Ovary (tissue), 9 donors: ENCODE data around the gene PCA3. TPM values are rescaled to one million over a fixed set of nuclear protein-coding genes. Genes with fewer than 3 reads are reported as not detected.

Experiments
- DNase-seq, 5 donors: peaks; one replicate each; pipeline ENCODE4 v3.0.0-alpha.2; 2019 to 2020
- H3K27ac ChIP-seq, 2 donors: fragments of 200-600 bp; one replicate each; pipeline versions ENCODE4 v1.5.1 to v1.8.0; 2019 to 2022
- H3K27me3 ChIP-seq: fragments of 200-600 bp; one replicate; pipeline ENCODE4 v1.8.0; 2022
- H3K36me3 ChIP-seq: fragments of 200-600 bp; sonication (generic); one replicate; pipeline ENCODE4 v1.5.1; 2019
- H3K4me1 ChIP-seq: one replicate; pipeline ENCODE4 v1.8.1; 2013; ENCODE audit warnings: mild to moderate bottlenecking, moderate library complexity; ENCODE audit not compliant: insufficient read depth
- H3K4me3 ChIP-seq: fragments of 200-600 bp; sonication (generic); one replicate; pipeline ENCODE4 v1.5.1; 2017
- H3K9me3 ChIP-seq, 2 donors: fragments of 200-600 bp in 1 of 2; sonication (generic) in 1 of 2; one replicate each; pipeline versions ENCODE4 v1.5.1 to v1.8.1; 2013 to 2019; ENCODE audit warnings: mild to moderate bottlenecking in 1 of 2, moderate library complexity in 1 of 2
- CTCF ChIP-seq, 3 donors: fragments of 450-650 bp in 2 of 3; fragments of 200-600 bp in 1 of 3; IDR thresholded peaks; one replicate each; pipeline versions ENCODE4 v1.5.1 to v1.8.0; 2016 to 2022; ENCODE audit warnings: antibody characterized with exemption in 3 of 3, mild to moderate bottlenecking in 1 of 3
- EP300 ChIP-seq: sonication (generic); formaldehyde crosslinking; IDR thresholded peaks from one replicate; pipeline ENCODE4 v1.6.1; 2017; ENCODE audit warnings: antibody characterized with exemption
- POLR2A ChIP-seq: fragments of 450-650 bp; IDR thresholded peaks from one replicate; pipeline ENCODE4 v1.6.1; 2017; ENCODE audit warnings: antibody characterized with exemption, mild to moderate bottlenecking, moderate library complexity
- WGBS, 3 donors: extraction: QIAGEN DNeasy Blood & Tissue Kit in 1 of 3; methylation state at CpG; one replicate each; pipeline versions ENCODE4 v1.1.5 to v1.1.7; 2013 to 2017; 5-methylcytosine and 5-hydroxymethylcytosine counted together
- intact Hi-C, 4 donors: fragments of 100-400 bp; cut with DNase I; formaldehyde crosslinking; loops; one replicate each; pipeline versions ENCODE4 v1.11.0 to v1.15.1; 2022 to 2023
- polyA plus RNA-seq, 2 donors: library from polyadenylated mRNA; stranded (reverse); fragments of 200-250 nt in 1 of 2; fragments of 350-450 nt in 1 of 2; fragmentation: Illumina TruSeq in 1 of 2; extraction: RNeasy Lipid Tissue Mini Kit (QIAGEN cat#74804) in 1 of 2; gene quantifications; one replicate each; pipeline ENCODE4 v1.2.3, GENCODE V29; 2013 to 2014
- total RNA-seq, 7 donors: library from RNA; depleted of rRNA in 2 of 7; stranded (reverse); fragments of >200 nt in 2 of 7; fragmentation: NEBNext Ultra II Directional in 3 of 7; extraction: Animal tissue kit (Norgen Biotek cat#: 25700) in 3 of 7; gene quantifications; one replicate each; pipeline versions ENCODE4 v1.1.0 to v1.2.4, GENCODE V29; 2016 to 2023
- donor health status: DM: no; HTN: no; CAD: no; lungs with moderate emphysema.
- donor health status: DM: no; HTN: no; CAD: no.
- donor health status: Bipolar disorder and iron deficiency.
- donor health status: DM: yes; HTN: yes; CAD: no.
- donor health status: DM: no; HTN: no; CAD: no.
- donor health status: DM: yes; HTN: yes; CAD: no.

The PCA3 gene
- total and polyA plus RNA-seq, 9 donors = not detected

- intact Hi-C loops = no loop called here
Observed at GRCh38 chr9:76756941-76757673, 7.1 kb upstream of the PCA3 start.

DNA sequence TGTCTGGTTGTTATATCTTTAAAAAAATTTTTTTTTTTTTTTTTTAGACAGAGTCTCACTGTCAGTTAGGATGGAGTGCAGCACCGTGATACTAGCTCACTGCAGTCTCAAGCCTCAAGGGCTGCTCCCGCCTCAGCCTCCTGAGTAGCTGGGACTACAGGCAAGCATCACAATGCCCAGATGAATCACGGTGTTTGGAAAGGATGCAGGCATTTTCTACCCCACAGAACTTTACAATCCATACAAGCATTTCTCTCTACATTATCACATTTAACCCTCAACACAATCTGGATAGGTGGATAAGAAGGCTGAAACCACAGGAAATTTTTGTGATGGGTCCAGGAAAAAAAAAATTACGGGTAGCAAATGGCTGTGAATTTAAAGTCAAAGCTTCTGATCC is 5.8 kb upstream of the PCA3 start:
- TF ChIP-seq POLR2A (no peak), CTCF (IDR thresholded peaks at IDR 0.05) (no peak), EP300 (no peak)
- H3K4me1 ChIP-seq = no peaks in the 10 kb centered on the region
- WGBS, 3 donors = 61 to 74% (median 68%) methylated on average over 4 of the region's 4 CpGs
- no peak for DNase-seq
- intact Hi-C loops = no loop called here
- no peak overlapping the region for H3K27ac ChIP-seq
- no peaks in the 10 kb centered on the region for H3K27me3 ChIP-seq
- H3K4me3 ChIP-seq = no peak overlapping the region
- H3K9me3 ChIP-seq = no peaks in the 10 kb centered on the region
- no peaks in the 10 kb centered on the region for H3K36me3 ChIP-seq

More at GRCh38 chr9:76756941-76757673, 7.1 kb upstream of the PCA3 start:
- WGBS, 3 donors = 70 to 83% (median 76%) methylated on average over 3 of the region's 3 CpGs
- no peaks in the 10 kb centered on the region for H3K4me1 ChIP-seq
- TF ChIP-seq CTCF (IDR thresholded peaks at IDR 0.05) (no peak), POLR2A (no peak), EP300 (no peak)
- no peak for DNase-seq
- H3K4me3 ChIP-seq = no peak overlapping the region
- no peak overlapping the region for H3K27ac ChIP-seq
- no peaks in the 10 kb centered on the region for H3K27me3 ChIP-seq
- H3K36me3 ChIP-seq = no peaks in the 10 kb centered on the region
- no peaks in the 10 kb centered on the region for H3K9me3 ChIP-seq

DNA sequence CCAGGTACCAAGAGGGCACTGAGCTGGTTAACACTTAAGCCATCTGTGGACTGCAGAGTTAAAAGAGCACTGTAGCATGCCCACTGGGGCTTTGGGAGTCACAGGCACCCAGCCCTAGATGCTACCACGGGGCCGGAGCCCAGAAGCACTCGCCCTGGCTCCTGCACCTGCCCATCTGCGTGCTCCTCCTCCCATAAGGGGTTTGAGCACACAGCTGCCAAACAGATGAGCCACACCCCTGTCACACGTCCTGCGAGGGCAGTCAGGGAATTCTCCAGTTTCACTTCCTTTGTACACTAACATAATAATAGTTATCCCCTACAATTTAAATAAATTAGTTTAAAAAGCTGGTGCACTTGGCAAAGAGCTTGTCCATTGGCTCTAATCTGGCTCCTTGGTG is 4.5 kb upstream of the PCA3 start:
- 59 to 65% (median 59%) methylated on average over 6 of the region's 6 CpGs for WGBS, 3 donors
- no peak for TF ChIP-seq POLR2A
- TF ChIP-seq EP300 = no peak
- no peak for TF ChIP-seq CTCF (IDR thresholded peaks at IDR 0.05)
- no peaks in the 10 kb centered on the region for H3K4me1 ChIP-seq
- H3K36me3 ChIP-seq = no peaks in the 10 kb centered on the region
- no peaks in the 10 kb centered on the region for H3K9me3 ChIP-seq
- DNase-seq = no peak
- no peak overlapping the region for H3K4me3 ChIP-seq
- H3K27me3 ChIP-seq = no peaks in the 10 kb centered on the region
- H3K27ac ChIP-seq = no peak overlapping the region
- intact Hi-C loops = loop anchor here in 1 of 4 donors (10.0 kb wide), 1 partner anchor 385 kb away; no protein-coding TSS in a partner anchor

DNA sequence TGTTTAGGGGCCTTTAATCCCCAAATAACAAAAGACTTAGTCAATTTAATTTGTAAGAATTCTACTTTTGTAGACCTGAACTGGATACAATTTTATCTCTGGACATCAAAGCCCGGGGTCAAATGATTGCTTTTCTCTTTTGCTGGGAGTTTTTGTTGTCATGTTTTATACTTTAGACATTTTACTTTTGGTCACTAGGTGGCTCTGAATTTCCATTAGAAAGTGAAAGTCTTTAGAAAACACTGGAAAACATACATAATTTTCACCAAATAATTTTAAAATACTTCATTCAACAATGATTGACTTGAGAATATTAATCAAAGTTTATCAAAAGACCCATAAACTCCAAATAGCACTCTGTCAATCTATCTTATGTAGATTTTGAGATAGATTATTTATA is 2.8 kb upstream of the PCA3 start:
- Histone ChIP-seq H3K9me3 (no peaks in the 10 kb centered on the region), H3K27ac (no peak overlapping the region), H3K27me3 (no peaks in the 10 kb centered on the region), H3K36me3 (no peaks in the 10 kb centered on the region), H3K4me1 (no peaks in the 10 kb centered on the region), H3K4me3 (no peak overlapping the region)
- WGBS, 3 donors = 4 to 11% (median 9%) methylated on average over 1 of the region's 1 CpG
- TF ChIP-seq EP300 (no peak), CTCF (IDR thresholded peaks at IDR 0.05) (no peak), POLR2A (no peak)
- DNase-seq = no peak
- intact Hi-C loops = loop anchor here in 1 of 4 donors (10.0 kb wide), 1 partner anchor 383 kb away; no protein-coding TSS in a partner anchor
